Activated CD4-positive, alpha-beta T cell treated with anti-CD3 and anti-CD28 coated beads for 36 hours (primary cell): ENCODE measurements around the gene MIAT. TPM values are rescaled to one million over a fixed set of nuclear protein-coding genes. Genes with fewer than 3 reads are reported as not detected.

Source experiments
- ATAC-seq: fragments of 200-7000 bp; cut with Tn5 transposase; one replicate; pipeline ENCODE4 v1.10.0; 2021; ENCODE audit warnings: mild to moderate bottlenecking, moderate library complexity
- CTCF ChIA-PET: fragments of 350-600 bp; sonication (Branson Sonifier 250); formaldehyde crosslinking; loops from one replicate; lab custom pipeline; 2021; ENCODE audit warnings: antibody characterized with exemption; lab: Charles Lee
- POLR2A ChIA-PET: fragments of 350-600 bp; sonication (Branson Sonifier 250); formaldehyde crosslinking; loops from one replicate; lab custom pipeline; 2021; ENCODE audit warnings: antibody characterized with exemption, inconsistent platforms; lab: Charles Lee
- DNase-seq: peaks from one replicate; pipeline ENCODE4 v3.0.0-alpha.2; 2020
- H3K27ac Mint-ChIP-seq: one replicate; pipeline ENCODE4 v1.8.0; 2021; ENCODE audit warnings: mixed read lengths
- H3K27me3 Mint-ChIP-seq: one replicate; pipeline ENCODE4 v1.8.0; 2021; ENCODE audit warnings: mixed read lengths
- H3K36me3 Mint-ChIP-seq: one replicate; pipeline ENCODE4 v1.8.0; 2021; ENCODE audit warnings: low read depth, mixed read lengths
- H3K4me1 Mint-ChIP-seq: one replicate; pipeline ENCODE4 v1.8.0; 2021; ENCODE audit warnings: mixed read lengths
- H3K4me3 Mint-ChIP-seq: one replicate; pipeline ENCODE4 v1.8.0; 2021; ENCODE audit warnings: mild to moderate bottlenecking, moderate library complexity, mixed read lengths
- H3K9me3 Mint-ChIP-seq: one replicate; pipeline ENCODE4 v1.8.0; 2021; ENCODE audit warnings: low read depth, mixed read lengths
- intact Hi-C, 2 experiments: fragments of 100-400 bp; cut with DNase I in 1 of 2; cut with micrococcal nuclease in 1 of 2; formaldehyde crosslinking; loops; one replicate each; pipeline versions ENCODE4 v1.14.2 to v1.15.1; 2022 to 2024; cut with DNase I, micrococcal nuclease
- total RNA-seq, 2 experiments: library from RNA; stranded (reverse); gene quantifications; one replicate each; pipeline ENCODE4 v1.2.3, GENCODE V29; 2021

MIAT gene
- total RNA-seq, 2 experiments from 2014 or later, result 18.5 to 19.7 TPM

- Mint-ChIP-seq H3K9me3 (peaks cover under 1% of the 10 kb centered on the region), H3K27me3 (no peaks in the 10 kb centered on the region), H3K36me3 (peaks cover 28% of the 10 kb centered on the region), H3K27ac (no peak overlapping the region), H3K4me1 (peaks cover 2% of the 10 kb centered on the region), H3K4me3 (no peak overlapping the region)
- intact Hi-C loops, result no loop called here
- ChIA-PET CTCF (interaction anchor here (1.2 kb wide), 1 partner anchor 44 kb away, joined by 3 read pairs; no protein-coding TSS in a partner anchor), POLR2A (no interaction called here)
- ATAC-seq, result no peak
- DNase-seq, result no peak
Observed at GRCh38 chr22:26712158-26712557, 54.8 kb downstream of the MIAT start.

- intact Hi-C loops, result no loop called here
- Mint-ChIP-seq H3K27ac (no peak overlapping the region), H3K4me3 (no peak overlapping the region), H3K27me3 (no peaks in the 10 kb centered on the region), H3K9me3 (no peaks in the 10 kb centered on the region), H3K36me3 (peaks cover 21% of the 10 kb centered on the region), H3K4me1 (no peaks in the 10 kb centered on the region)
- DNase-seq (no peak), ATAC-seq (no peak)
- CTCF ChIA-PET, result no interaction called here
- POLR2A ChIA-PET, result no interaction called here
Observed at GRCh38 chr22:26713823-26714449, 56.5 kb downstream of the MIAT start.

- H3K27me3 Mint-ChIP-seq, result no peaks in the 10 kb centered on the region
- H3K27ac Mint-ChIP-seq, result no peak overlapping the region
Observed at GRCh38 chr22:26714971-26715370, 57.6 kb downstream of the MIAT start.

DNA sequence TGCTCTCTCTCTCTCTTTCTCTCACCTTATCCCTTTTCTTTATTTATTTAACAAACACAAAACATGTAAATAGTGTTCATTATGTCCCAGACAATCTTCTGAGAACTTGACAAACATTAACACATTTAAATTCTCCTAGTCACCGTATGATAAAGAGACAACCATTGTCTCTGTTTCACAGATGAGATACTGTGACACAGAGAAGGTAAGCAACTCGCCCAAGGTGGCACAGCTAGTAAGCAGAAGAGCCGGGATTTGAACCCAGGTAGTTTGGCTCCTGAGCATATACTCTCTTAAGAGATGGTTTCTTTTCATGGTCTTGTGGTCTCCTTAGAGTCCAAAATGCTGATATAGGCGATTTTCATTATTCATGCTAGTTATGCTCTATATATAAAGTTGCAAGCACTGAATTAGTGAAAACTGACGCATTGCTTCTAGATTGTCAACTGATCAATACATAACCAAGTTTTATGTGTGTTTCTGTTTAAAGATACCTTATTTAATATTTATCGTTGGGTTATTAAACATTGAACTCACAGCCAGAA, 58.1 kb downstream of the MIAT start:
- intact Hi-C loops, result no loop called here
- H3K4me3 Mint-ChIP-seq, result no peak overlapping the region
- peaks cover 29% of the 10 kb centered on the region for H3K36me3 Mint-ChIP-seq
- ChIA-PET POLR2A (no interaction called here), CTCF (no interaction called here)
- DNase-seq (no peak), ATAC-seq (no peak)
- no peaks in the 10 kb centered on the region for H3K4me1 Mint-ChIP-seq
- no peaks in the 10 kb centered on the region for H3K9me3 Mint-ChIP-seq
- H3K27me3 Mint-ChIP-seq, result no peaks in the 10 kb centered on the region
- no peak overlapping the region for H3K27ac Mint-ChIP-seq

More at GRCh38 chr22:26714971-26715370, 57.6 kb downstream of the MIAT start:
- H3K4me1 Mint-ChIP-seq, result no peaks in the 10 kb centered on the region
- intact Hi-C loops, result no loop called here
- peaks cover 26% of the 10 kb centered on the region for H3K36me3 Mint-ChIP-seq
- CTCF ChIA-PET, result no interaction called here
- DNase-seq (no peak), ATAC-seq (no peak)
- no peak overlapping the region for H3K4me3 Mint-ChIP-seq
- POLR2A ChIA-PET, result no interaction called here
- no peaks in the 10 kb centered on the region for H3K9me3 Mint-ChIP-seq

DNA sequence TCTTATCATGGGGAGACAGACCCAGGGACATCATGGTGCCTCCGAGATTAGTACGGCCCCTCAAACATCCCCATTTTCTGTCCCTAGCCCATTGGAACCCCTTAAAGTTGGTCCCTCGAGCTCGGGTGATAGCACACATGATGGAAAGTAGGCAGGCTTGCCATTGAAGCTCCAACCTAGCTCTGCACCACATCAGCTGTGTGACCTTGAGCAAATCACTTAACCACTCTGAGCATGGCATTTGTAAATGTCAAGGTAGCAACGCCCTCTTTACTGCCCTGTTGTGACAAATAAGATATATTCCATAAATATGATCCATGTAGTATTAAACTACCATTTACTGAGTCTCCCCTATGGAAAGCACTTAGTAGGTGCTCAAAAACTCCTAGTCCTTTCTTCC, 61.1 kb downstream of the MIAT start:
- Mint-ChIP-seq H3K4me1 (no peaks in the 10 kb centered on the region), H3K36me3 (peaks cover 34% of the 10 kb centered on the region), H3K9me3 (no peaks in the 10 kb centered on the region), H3K4me3 (no peak overlapping the region), H3K27ac (no peak overlapping the region), H3K27me3 (no peaks in the 10 kb centered on the region)
- ChIA-PET POLR2A (no interaction called here), CTCF (no interaction called here)
- intact Hi-C loops, result no loop called here
- ATAC-seq (no peak), DNase-seq (no peak)

DNA sequence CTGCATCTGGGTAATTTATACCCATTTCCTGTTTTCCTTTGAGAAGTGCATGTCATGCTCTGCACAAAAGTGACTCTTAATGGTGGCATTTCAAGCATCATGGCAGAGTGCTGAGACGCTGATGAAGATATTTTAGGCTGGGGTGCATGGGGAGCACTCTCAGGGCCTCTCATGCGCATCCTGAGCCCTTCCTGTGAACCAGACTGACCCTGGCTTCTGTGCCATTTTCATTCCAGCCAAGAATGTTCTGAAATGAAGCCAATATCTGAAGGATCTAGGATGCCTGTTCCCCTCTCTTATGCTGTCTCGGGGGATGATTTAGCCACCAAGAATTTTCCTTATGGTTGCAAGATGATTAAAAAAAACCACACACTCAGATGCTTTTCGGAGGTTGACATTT, 61.5 kb downstream of the MIAT start:
- CTCF ChIA-PET, result interaction anchor here (0.8 kb wide), 1 partner anchor 218 kb away, joined by 4 read pairs; no protein-coding TSS in a partner anchor
- H3K4me3 Mint-ChIP-seq, result no peak overlapping the region
- DNase-seq (no peak), ATAC-seq (no peak)
- POLR2A ChIA-PET, result no interaction called here
- H3K9me3 Mint-ChIP-seq, result no peaks in the 10 kb centered on the region
- H3K27ac Mint-ChIP-seq, result no peak overlapping the region
- H3K27me3 Mint-ChIP-seq, result no peaks in the 10 kb centered on the region
- H3K36me3 Mint-ChIP-seq, result peaks cover 38% of the 10 kb centered on the region
- intact Hi-C loops, result no loop called here
- H3K4me1 Mint-ChIP-seq, result no peaks in the 10 kb centered on the region

- no peak for DNase-seq
- no peaks in the 10 kb centered on the region for H3K4me1 Mint-ChIP-seq
- ChIA-PET CTCF (interaction anchor here (1.8 kb wide), 1 partner anchor 43 kb away, joined by 5 read pairs; no protein-coding TSS in a partner anchor), POLR2A (no interaction called here)
- H3K4me3 Mint-ChIP-seq, result no peak overlapping the region
- no peak for ATAC-seq
- H3K27ac Mint-ChIP-seq, result no peak overlapping the region
- no peaks in the 10 kb centered on the region for H3K9me3 Mint-ChIP-seq
- H3K27me3 Mint-ChIP-seq, result no peaks in the 10 kb centered on the region
- intact Hi-C loops, result no loop called here
- peaks cover 49% of the 10 kb centered on the region for H3K36me3 Mint-ChIP-seq
Observed at GRCh38 chr22:26722159-26722558, 64.8 kb downstream of the MIAT start.

DNA sequence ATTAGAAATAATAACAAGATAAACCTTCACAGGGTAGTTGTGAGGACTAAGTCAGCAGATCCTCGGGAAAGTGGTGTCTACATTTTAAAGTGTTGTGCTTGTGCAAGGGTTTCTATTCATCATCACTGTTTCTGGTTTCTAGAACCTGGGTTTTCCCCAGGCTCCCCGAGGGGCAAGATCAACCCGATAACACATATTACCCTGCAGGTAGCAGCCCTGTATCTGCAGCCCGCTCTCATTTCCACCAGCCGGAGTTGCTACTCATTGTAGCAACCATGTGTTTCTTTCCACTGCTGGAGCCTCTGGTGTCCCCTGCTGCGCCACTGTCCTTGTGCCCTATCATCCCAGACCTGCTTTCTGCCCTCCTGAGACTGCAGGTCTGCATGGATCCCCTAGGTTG, 67.0 kb downstream of the MIAT start:
- DNase-seq (no peak), ATAC-seq (no peak)
- H3K9me3 Mint-ChIP-seq, result no peaks in the 10 kb centered on the region
- no peak overlapping the region for H3K4me3 Mint-ChIP-seq
- no peaks in the 10 kb centered on the region for H3K4me1 Mint-ChIP-seq
- ChIA-PET POLR2A (no interaction called here), CTCF (no interaction called here)
- no peak overlapping the region for H3K27ac Mint-ChIP-seq
- H3K36me3 Mint-ChIP-seq, result peaks cover 48% of the 10 kb centered on the region
- H3K27me3 Mint-ChIP-seq, result no peaks in the 10 kb centered on the region
- intact Hi-C loops, result no loop called here

DNA sequence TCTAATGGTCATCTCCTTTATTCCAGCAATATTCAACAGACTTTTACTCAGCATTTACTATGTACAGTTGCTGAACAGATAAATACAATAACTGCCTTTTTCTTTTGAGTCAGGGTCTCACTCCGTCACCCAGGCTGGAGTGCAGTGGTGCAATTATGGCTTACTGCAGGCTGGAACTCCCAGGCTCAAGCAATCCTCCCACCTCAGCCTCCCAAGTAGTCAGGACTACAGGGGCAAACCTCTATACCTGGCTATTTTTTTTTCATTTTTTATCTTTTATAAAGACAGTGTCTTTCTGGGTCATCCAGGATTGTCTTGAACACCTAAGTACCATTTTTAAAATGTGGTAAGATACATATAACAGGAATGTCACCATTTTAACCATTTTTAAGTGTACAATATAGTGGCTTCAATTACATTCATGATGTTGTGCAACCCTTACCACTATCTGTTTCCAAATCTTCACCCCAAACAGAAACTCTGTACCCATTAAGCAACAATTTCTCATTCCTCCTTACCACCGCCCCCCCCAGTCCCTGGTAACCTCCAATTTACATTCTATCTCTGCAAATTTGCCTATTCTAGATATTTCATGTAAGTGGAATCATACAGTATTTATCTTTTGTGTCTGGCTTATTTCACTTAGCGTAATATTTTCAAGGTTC, 67.8 kb downstream of the MIAT start:
- CTCF ChIA-PET, result no interaction called here
- no peak for ATAC-seq
- intact Hi-C loops, result no loop called here

More for the DNA sequence above, 67.8 kb downstream of the MIAT start:
- POLR2A ChIA-PET, result no interaction called here
- no peak for DNase-seq
- H3K4me3 Mint-ChIP-seq, result no peak overlapping the region
- H3K27me3 Mint-ChIP-seq, result no peaks in the 10 kb centered on the region
- H3K4me1 Mint-ChIP-seq, result no peaks in the 10 kb centered on the region
- H3K9me3 Mint-ChIP-seq, result no peaks in the 10 kb centered on the region
- H3K36me3 Mint-ChIP-seq, result peaks cover 47% of the 10 kb centered on the region
- H3K27ac Mint-ChIP-seq, result no peak overlapping the region

Other genes starting within 250 kb of the MIAT start
- 10 to 100 TPM; 10.2 to 10.5 TPM for gene ASPHD2, start 228.3 kb upstream of the MIAT start, total RNA-seq
- 10 to 100 TPM; 49.3 to 60.9 TPM for gene HPS4, start 173.8 kb upstream of the MIAT start, total RNA-seq
- 10 to 100 TPM; 17.5 to 28.5 TPM for gene SRRD, start 173.7 kb upstream of the MIAT start, total RNA-seq
- gene TFIP11, start 145.1 kb upstream of the MIAT start, total RNA-seq, result 10 to 100 TPM; 36.5 to 41.7 TPM
- 10 to 100 TPM; 17.4 to 18.3 TPM for gene TPST2, start 67.5 kb upstream of the MIAT start, total RNA-seq
- gene CRYBB1, start 39.6 kb upstream of the MIAT start, total RNA-seq, result not detected
- gene CRYBA4, start 35.6 kb upstream of the MIAT start, total RNA-seq, result not detected